ENCODE measurements around the gene TRAPPC12. TPM values are rescaled to one million over a fixed set of nuclear protein-coding genes. Genes with fewer than 3 reads are reported as not detected.

The TRAPPC12 gene
- total RNA-seq, 6 experiments from 2014 or later, result 69.1 to 83.3 (median 74.8) TPM

DNA sequence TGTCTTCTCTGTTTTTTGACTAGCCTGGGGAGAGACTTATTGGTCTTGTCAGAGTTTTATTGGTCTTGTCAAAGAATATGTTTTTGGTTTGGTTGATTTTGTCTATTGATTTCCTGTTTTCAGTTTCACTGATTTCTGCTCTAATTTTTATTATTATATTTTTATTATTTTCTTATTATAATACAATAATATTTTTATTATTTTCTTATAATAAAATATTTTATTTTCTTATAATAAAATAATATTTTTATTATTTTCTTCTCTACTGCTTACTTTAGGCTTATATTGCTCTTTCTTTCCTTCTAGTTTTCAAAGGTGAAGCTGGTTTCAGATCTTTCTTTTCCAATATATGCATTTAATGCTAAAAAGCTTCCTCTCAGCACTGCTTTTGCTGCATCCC is 62.0 kb downstream of the TRAPPC12 start:
- Mint-ChIP-seq H3K27ac (no peak overlapping the region), H3K4me3 (no peak overlapping the region), H3K9me3 (no peaks in the 10 kb centered on the region), H3K27me3 (ENCODE audit: insufficient read depth) (no peaks in the 10 kb centered on the region), H3K36me3 (ENCODE audit: low read depth) (peaks cover 15% of the 10 kb centered on the region), H3K4me1 (ENCODE audit: low read depth) (no peaks in the 10 kb centered on the region)
- no peak for DNase-seq
- TF ChIP-seq, protein P1, sequence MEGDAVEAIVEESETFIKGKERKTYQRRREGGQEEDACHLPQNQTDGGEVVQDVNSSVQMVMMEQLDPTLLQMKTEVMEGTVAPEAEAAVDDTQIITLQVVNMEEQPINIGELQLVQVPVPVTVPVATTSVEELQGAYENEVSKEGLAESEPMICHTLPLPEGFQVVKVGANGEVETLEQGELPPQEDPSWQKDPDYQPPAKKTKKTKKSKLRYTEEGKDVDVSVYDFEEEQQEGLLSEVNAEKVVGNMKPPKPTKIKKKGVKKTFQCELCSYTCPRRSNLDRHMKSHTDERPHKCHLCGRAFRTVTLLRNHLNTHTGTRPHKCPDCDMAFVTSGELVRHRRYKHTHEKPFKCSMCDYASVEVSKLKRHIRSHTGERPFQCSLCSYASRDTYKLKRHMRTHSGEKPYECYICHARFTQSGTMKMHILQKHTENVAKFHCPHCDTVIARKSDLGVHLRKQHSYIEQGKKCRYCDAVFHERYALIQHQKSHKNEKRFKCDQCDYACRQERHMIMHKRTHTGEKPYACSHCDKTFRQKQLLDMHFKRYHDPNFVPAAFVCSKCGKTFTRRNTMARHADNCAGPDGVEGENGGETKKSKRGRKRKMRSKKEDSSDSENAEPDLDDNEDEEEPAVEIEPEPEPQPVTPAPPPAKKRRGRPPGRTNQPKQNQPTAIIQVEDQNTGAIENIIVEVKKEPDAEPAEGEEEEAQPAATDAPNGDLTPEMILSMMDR (IDR thresholded peaks at IDR 0.05), result no peak

DNA sequence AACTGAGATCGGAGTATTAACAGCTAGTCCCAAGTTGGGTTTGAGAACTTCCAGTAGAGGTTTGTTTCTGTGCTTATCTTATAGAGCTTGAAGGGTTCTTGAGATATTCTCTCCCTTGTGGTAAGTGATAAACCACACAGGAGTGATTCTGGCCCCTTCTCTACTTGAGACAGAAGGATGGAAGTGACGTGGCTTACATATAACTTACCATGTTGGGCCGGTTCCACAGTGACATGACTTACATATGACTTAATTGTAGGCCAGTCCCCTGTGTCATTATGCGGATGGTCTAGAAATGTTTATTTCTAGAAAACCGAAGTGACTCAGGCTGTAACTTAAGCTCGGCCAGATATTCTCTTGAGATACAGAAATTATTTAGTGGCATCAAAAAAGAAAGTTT is 62.7 kb downstream of the TRAPPC12 start:
- TF ChIP-seq, protein P1 (IDR thresholded peaks at IDR 0.05), result no peak
- DNase-seq, result no peak
- Mint-ChIP-seq H3K27me3 (ENCODE audit: insufficient read depth) (no peaks in the 10 kb centered on the region), H3K27ac (no peak overlapping the region), H3K36me3 (ENCODE audit: low read depth) (peaks cover 23% of the 10 kb centered on the region), H3K4me1 (ENCODE audit: low read depth) (no peaks in the 10 kb centered on the region), H3K4me3 (no peak overlapping the region), H3K9me3 (no peaks in the 10 kb centered on the region)

DNA sequence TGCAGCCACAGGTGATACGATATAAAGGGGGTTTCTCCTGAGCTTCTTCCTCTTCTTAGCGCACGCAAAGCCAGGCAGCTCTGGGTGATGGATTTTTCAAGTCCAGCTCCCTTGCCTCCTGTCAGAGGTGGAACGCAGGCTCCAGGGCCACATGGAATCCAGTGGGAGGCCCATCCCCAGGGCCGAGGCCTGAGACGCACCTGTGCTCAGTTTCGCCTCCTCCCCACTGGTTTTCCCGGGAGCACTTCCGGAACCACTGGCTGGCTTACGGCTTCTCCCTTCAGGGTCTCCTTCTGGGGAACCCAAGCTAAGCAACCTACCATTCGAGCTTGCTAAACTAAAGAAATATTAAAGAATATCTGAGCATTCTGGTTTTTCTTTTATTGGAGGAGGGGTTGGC is 63.6 kb downstream of the TRAPPC12 start:
- H3K4me1 Mint-ChIP-seq (ENCODE audit: low read depth), result peaks cover 2% of the 10 kb centered on the region; the same call in 1 of the 2 replicates
- DNase-seq, result no peak
- H3K36me3 Mint-ChIP-seq (ENCODE audit: low read depth), result peaks cover 31% of the 10 kb centered on the region
- TF ChIP-seq, protein P1 (IDR thresholded peaks at IDR 0.05), result no peak
- H3K27me3 Mint-ChIP-seq (ENCODE audit: insufficient read depth), result no peaks in the 10 kb centered on the region
- H3K27ac Mint-ChIP-seq, result no peak overlapping the region
- no peak overlapping the region for H3K4me3 Mint-ChIP-seq
- H3K9me3 Mint-ChIP-seq, result no peaks in the 10 kb centered on the region

DNA sequence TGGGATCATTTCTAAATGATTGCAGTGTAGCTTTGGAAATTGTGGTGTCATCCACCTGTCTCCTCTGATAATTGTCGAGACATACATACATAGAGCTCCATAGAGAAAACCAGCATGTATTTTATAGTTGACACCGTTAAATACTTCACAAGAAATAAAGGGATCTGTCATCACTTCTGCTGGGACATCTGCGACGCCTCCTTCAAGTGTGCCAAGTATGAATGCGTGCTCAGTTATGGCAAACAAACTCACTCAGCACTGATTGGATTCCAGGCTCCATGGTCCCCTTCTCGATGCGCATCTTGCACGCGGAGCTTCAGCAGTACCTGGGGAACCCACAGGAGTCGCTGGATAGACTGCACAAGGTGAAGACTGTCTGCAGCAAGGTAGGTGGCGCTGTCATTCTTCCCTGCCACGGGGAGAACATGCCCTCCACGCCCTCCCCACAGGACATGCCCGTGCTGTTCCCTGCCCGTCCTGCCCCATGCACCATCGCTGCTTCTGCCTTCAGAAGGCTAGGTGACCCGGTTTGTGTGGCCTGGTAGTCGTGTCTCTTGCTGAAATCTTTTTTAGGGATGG is 64.1 kb downstream of the TRAPPC12 start:
- no peak for DNase-seq
- TF ChIP-seq, protein P1 (IDR thresholded peaks at IDR 0.05), result peak; percentile 17; the same call in 1 of the 2 replicates
- Mint-ChIP-seq H3K4me1 (ENCODE audit: low read depth) (peaks cover 6% of the 10 kb centered on the region; the same call in 1 of the 2 replicates), H3K36me3 (ENCODE audit: low read depth) (peaks cover 35% of the 10 kb centered on the region), H3K27ac (no peak overlapping the region), H3K27me3 (ENCODE audit: insufficient read depth) (no peaks in the 10 kb centered on the region), H3K9me3 (no peaks in the 10 kb centered on the region), H3K4me3 (no peak overlapping the region)

GRCh38 chr2:3445891-3446290 is 66.4 kb downstream of the TRAPPC12 start:
- H3K9me3 Mint-ChIP-seq, result no peaks in the 10 kb centered on the region
- no peak for DNase-seq
- H3K36me3 Mint-ChIP-seq (ENCODE audit: low read depth), result peaks cover 41% of the 10 kb centered on the region
- H3K4me1 Mint-ChIP-seq (ENCODE audit: low read depth), result peaks cover 6% of the 10 kb centered on the region; the same call in 1 of the 2 replicates
- TF ChIP-seq, protein P1 (IDR thresholded peaks at IDR 0.05), result no peak
- no peak overlapping the region for H3K27ac Mint-ChIP-seq
- no peak overlapping the region for H3K4me3 Mint-ChIP-seq
- H3K27me3 Mint-ChIP-seq (ENCODE audit: insufficient read depth), result no peaks in the 10 kb centered on the region; the same call in 1 of the 2 replicates

Measured in HFFc6 (cell line).